ENCODE measurements around the gene CACNA1S. TPM values are rescaled to one million over a fixed set of nuclear protein-coding genes. Genes with fewer than 3 reads are reported as not detected.

Gene CACNA1S
- polyA plus RNA-seq (ENCODE audit: insufficient read length in 4 of 4) = under 1 TPM; 0.32 to 0.57 (median 0.46) TPM

- DNase-seq (ENCODE audit: low read depth in 4 of 4, low spot score in 2 of 4) = no peak
These were observed at the start of gene CACNA1S for GRCh38 chr1:201112173-201112731. TSS of gene CACNA1S (minus strand) at chr1:201112426. CDS start at chr1:201112339, 87 bp downstream.

DNA sequence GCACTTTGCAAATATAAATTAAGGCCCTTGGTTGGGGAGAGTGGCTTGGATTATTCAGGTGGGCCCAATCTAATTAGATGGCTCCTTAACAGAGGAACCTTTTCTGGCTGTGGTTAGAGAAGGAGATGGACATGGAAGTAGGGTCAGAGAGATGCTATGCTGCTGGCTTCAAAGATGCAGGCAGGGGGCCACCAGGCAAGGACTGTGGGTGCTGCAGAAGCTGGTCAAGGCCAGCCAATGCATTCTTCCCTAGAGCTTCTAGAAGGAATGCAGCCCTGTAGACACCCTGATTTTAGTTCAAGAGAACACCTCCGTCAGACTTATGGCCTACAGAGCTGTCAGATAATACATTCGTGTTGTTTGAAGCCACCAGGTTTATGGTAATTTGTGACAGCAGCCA lies 45.7 kb upstream of the CACNA1S start:
- no peak for DNase-seq (ENCODE audit: low read depth in 4 of 4, low spot score in 2 of 4)

DNA sequence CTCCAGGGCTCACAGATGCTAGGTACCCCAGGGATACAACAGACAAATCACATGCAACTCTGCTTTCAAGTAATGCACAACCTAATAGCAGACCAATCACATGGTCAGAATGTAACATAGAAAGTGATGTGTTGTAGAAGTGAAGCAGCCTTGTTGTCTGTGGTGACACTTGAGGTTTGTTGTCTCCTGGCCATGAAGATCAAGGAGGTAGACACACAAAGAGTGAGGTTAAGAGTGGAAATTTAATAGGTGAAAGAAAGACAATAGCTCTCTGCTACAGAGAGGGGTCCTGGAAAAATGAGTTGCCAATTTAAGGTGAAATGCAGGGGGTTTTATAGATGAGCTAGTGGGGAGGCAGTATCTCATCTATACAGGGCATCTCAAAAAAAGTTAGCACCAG lies 44.6 kb upstream of the CACNA1S start:
- DNase-seq (ENCODE audit: low read depth in 4 of 4, low spot score in 2 of 4) = no peak

DNA sequence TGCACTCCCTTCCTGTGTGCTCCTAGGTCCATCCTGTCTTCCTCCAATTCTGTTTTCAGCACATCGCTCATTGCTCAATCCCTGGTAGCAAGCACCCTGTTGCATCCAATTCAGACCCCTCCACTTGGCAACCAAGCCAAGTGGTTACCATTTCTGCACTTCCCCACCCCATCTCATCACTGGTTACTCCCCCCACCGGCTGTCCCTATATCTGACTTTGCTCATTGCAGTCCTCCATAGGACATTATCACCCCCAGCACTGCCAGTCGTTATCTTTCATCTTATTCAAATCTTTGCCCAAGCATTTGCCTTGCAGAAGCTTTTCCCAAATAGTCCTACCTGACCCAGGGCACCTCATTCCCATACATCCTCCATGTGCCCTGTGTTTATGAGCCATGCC lies 44.1 kb upstream of the CACNA1S start:
- DNase-seq (ENCODE audit: low read depth in 4 of 4, low spot score in 2 of 4) = no peak

DNA sequence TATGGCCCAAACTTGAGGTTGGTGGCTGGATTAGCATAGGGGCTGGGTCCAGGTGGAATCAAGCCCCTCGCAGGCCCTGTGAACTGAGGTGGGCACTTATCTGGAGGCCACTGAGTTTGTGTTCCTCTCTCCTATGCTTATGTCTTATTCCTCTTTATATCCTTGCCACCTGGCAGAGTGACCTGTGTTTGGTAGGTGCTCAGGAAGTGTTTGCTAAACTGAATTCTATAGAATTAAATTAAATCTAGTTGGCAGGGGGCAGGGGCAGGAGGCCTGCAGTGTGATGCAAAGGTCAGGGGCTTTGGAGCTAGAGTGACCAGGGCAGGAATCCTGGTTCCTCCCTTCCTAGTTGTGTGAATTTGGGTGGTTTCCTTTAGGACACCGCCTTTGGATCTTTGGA lies 43.1 kb upstream of the CACNA1S start:
- DNase-seq (ENCODE audit: low read depth in 4 of 4, low spot score in 2 of 4) = no peak

- peak; percentile 96 to 99 (median 98) for DNase-seq (ENCODE audit: low read depth in 4 of 4, low spot score in 2 of 4)
These were observed 42.4 kb upstream of the CACNA1S start, which contains the start of gene TMEM9 for GRCh38 chr1:201154389-201155165. TSS of gene TMEM9 (minus strand) at chr1:201154474. CDS start at chr1:201153923, 551 bp downstream.

DNA sequence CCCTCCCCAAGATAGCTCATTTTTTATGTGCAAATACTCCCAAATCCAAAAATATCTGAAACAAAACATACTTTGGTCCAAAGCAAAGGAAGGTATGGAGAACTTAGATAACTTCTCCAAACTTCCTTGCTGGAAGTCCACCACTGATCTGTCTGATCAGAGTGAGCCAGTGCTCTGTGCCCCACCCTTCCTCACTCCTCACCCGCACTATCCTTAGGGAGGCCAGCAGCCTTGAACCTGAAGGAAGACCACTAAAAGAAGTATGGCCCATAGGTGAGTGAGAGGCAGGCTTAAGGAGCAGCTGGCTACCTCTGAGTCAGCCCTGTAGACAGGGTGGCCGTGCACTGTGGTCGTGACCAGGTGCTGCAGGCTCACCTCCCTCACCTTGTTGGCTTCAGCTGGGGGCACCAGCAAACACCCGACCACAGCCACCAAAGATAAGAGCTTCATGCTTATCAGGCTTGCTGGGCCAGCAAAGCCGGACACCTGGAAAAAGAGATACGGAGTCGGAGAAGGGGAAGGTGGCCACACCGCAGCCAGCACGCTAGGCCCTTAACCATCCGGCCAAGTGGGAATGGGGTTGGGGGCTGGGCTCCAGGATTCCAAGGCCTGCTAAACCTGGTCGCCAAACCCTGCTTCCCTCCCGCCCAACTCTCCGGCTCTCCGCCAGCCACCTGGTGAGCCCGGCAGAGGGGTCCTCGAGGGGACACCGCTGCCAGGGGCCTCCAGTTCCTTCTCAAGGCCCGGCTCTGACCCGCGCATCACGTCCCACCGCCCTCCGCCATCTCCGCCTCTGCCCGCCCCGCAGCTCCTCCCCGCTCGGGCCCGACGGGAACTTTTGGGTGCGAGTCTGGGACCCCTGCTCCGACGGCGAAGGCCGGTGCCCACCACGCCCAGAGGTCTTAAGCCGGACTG lies 41.5 kb upstream of the CACNA1S start:
- peak in 3 of 4 donors; percentile 37 to 71 (median 48) for DNase-seq (ENCODE audit: low read depth in 4 of 4, low spot score in 2 of 4)

DNA sequence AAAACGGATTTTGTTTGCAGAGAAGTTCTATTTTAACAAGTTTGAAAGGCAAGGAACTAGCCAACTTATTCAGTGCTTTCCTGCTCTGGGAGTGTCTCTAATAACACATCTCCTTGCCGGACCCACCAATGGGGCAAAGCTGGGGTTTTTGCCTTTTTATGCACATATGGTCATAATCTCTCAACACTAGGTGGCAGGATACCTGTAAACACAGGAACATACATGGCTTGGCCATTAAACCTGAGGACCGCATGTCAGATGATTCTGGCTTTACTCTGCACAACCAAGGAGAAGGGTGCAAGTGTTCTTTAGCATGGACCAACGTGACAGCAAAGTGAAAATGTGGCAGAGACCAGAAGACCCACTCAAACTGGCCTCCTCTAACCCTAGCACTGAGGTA lies 37.2 kb upstream of the CACNA1S start:
- DNase-seq (ENCODE audit: low read depth in 4 of 4, low spot score in 2 of 4) = no peak

GRCh38 chr1:201147396-201148015 lies 35.3 kb upstream of the CACNA1S start:
- DNase-seq (ENCODE audit: low read depth in 4 of 4, low spot score in 2 of 4) = no peak

DNA sequence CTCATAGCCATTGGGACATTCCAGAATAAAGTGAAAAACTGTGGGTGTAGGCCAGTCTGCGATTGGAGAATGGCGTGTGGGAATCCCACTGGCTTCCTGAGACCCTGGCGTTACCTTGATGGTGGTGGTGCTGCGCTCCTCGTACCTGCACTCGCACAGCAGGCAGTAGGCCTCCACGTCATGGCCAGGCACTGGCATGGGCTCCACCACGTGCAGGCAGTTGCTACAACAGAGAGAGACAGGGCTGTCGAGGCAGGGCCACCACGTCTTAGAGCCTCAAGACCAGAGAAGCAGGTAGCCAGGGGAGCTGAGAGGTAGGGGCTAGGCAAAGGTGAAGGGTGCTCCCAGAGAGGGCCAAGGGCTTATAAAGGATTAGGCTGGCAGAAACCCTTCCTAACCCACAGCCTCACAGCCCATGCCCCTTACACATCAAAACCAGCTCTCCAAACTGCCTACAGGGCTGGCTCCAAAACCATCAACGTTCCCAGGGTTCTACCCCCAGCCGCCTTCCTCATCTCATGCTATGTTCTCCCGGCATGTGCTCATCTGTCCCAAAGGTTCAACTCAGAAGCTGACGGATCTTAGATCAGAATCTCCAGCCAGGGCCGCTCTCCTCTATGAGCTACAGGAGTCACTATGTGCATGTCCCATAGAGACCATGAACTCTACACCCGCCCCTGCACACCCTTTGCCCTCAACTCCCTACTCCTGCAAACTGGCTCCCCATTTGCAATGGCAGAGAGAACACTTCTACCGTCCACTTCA lies 34.6 kb upstream of the CACNA1S start:
- no peak for DNase-seq (ENCODE audit: low read depth in 4 of 4, low spot score in 2 of 4)

- no peak for DNase-seq (ENCODE audit: low read depth in 4 of 4, low spot score in 2 of 4)
These were observed 33.6 kb upstream of the CACNA1S start for GRCh38 chr1:201145816-201146215.

GRCh38 chr1:201145132-201145531 lies 32.9 kb upstream of the CACNA1S start:
- no peak for DNase-seq (ENCODE audit: low read depth in 4 of 4, low spot score in 2 of 4)

DNA sequence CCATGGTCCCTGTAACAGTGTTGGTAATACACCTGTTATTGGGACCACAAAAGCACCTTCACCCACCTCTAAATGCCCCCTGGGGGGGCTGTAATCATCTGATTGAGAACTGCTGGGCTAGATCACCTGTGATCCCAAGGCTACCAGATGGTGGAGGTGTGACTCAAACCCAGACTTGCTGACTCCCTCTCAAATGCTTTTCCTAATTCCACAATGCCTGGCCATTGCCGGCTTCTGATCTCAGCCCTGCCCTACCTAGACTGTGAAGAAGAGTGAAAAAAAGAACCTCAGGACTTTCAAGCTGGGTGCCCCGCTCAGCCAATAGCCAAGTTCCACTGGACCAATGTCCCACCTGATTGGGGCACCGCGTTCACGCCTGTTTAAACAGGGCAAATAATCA lies 32.5 kb upstream of the CACNA1S start:
- DNase-seq (ENCODE audit: low read depth in 4 of 4, low spot score in 2 of 4) = no peak

DNA sequence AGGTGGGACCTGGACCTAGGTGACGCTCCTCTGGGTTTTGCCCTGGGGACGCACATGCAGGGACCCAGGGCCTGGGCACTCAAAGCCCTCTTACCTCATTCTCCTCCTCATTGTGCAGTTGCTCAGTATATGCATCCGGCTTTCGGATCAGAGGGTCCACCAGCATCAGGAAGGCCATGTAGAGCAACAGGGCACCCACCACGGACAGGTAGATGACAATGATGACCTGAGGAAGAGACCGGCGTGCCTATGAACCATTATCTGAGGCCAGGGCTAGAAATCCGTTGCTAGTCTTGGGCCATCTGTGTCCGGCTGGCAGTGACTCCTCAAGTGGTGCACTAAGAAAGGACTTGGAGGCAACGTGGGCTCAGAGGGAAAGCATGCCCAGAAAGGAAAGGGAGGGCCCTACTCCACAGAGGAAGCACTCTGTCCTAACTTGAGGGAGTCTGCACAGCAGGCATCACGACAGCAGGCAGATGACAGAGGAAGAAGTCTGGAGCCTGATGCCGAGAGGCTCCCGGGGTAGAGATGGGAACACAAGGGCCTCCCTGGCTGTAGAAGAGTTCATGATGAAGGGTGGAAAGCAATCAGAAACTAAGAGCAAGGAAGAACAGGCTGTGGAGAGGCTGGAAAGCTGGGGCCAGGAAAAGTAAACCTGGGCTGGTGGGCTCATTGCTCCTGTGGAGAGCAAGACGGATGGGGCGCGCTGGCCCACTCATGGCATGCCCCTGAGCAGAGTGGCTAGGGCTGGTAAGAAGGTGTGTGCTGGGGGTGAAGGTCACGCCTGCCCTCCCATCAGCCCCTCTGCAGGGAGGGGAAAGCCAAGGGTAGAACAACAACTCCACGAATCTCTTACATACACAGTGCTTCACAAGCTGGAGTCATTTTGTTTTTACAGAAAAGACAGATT lies 31.8 kb upstream of the CACNA1S start:
- DNase-seq (ENCODE audit: low read depth in 4 of 4, low spot score in 2 of 4) = no peak

DNA sequence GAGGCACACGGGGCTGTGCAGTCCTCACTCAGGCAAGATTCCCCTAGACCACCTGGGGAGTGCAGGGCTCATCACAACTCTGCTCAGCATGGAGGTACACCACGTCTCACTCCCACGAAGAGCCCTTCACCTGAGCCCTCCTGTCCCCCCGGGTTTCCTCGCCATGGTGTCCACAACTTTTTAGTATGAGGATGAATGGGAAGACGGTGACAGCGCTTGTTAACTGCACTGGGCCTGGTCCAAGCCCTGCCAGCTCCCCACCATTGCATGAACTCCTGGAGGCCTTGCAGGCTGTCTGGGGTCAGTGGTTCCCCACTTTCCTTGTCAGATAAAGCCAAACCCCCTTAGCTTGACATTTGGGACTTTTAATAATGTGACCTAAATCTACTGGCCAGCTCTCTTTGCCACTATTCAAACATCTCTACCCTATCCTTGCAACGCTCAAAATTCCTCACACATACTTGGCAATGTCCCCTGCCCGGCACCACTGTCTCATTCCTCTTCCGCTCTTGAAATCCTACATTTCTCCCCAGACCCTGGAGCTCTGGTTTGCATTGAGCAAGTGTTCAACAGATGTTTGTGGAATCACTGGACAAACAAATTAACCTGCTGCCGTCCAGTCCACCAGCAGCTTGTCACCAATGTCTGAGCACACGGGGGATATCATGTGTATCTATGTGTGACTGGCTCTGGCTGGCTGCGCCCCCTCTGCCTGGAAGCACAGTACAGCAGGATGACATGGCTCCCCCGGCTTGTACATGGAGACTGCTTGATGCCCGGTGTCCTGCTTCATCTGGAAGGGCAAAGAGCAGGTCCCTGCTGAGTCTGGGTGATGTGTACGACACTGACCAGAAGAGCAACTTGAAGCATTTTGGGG lies 30.9 kb upstream of the CACNA1S start:
- no peak for DNase-seq (ENCODE audit: low read depth in 4 of 4, low spot score in 2 of 4)

GRCh38 chr1:201142011-201142848 lies 30.0 kb upstream of the CACNA1S start:
- DNase-seq (ENCODE audit: low read depth in 4 of 4, low spot score in 2 of 4) = no peak

- DNase-seq (ENCODE audit: low read depth in 4 of 4, low spot score in 2 of 4) = no peak
These were observed 29.2 kb upstream of the CACNA1S start for GRCh38 chr1:201141418-201141817.

All from left renal cortex interstitium (tissue), 4 donors.